Naive B cell (primary cell): ENCODE results near the gene RPL10A. TPM values are rescaled to one million over a fixed set of nuclear protein-coding genes. Genes with fewer than 3 reads are reported as not detected.

Experiments
- ATAC-seq, 2 donors: fragments of 150-1000 bp; cut with Tn5 transposase; 2 replicates each; pipeline ENCODE4 v1.10.0; 2021; ENCODE audit warnings: low read depth in 2 of 2, mild to moderate bottlenecking in 2 of 2, moderate library complexity in 2 of 2
- DNase-seq: peaks from one replicate; pipeline ENCODE4 v3.0.0; 2022
- H3K27ac Mint-ChIP-seq, 6 donors: one replicate each; pipeline ENCODE4 v1.8.0; 2020 to 2022; ENCODE audit warnings: mild to moderate bottlenecking in 6 of 6, mixed read lengths in 6 of 6, moderate library complexity in 5 of 6, inconsistent platforms in 2 of 6
- H3K27me3 Mint-ChIP-seq, 3 donors: one replicate each; pipeline ENCODE4 v1.8.0; 2021 to 2022; ENCODE audit warnings: mixed read lengths in 3 of 3, mild to moderate bottlenecking in 1 of 3
- H3K36me3 Mint-ChIP-seq, 2 donors: one replicate each; pipeline ENCODE4 v1.8.0; 2020 to 2022; ENCODE audit warnings: mixed read lengths in 2 of 2, inconsistent platforms in 1 of 2, mild to moderate bottlenecking in 1 of 2
- H3K4me1 Mint-ChIP-seq, 3 donors: one replicate each; pipeline ENCODE4 v1.8.0; 2020 to 2022; ENCODE audit warnings: mixed read lengths in 3 of 3, inconsistent platforms in 1 of 3, mild to moderate bottlenecking in 1 of 3, moderate library complexity in 1 of 3
- H3K4me3 Mint-ChIP-seq, 8 donors: one replicate each; pipeline ENCODE4 v1.8.0; 2020 to 2022; ENCODE audit warnings: mild to moderate bottlenecking in 8 of 8, mixed read lengths in 8 of 8, moderate library complexity in 8 of 8, inconsistent platforms in 2 of 8
- H3K9me3 Mint-ChIP-seq, 7 donors: one replicate each; pipeline ENCODE4 v1.8.0; 2020 to 2022; ENCODE audit warnings: mixed read lengths in 7 of 7, mild to moderate bottlenecking in 5 of 7, inconsistent platforms in 2 of 7, moderate library complexity in 1 of 7
- polyA plus RNA-seq, 6 donors: library from polyadenylated mRNA; unstranded; fragments of 300-500 nt; fragmentation: Illumina TruSeq; gene quantifications; one replicate each; pipeline ENCODE4 v1.2.3, GENCODE V29; 2021; ENCODE audit warnings: low read depth in 6 of 6

The RPL10A gene
- polyA plus RNA-seq, 6 donors from 2014 or later: 756 to 1,303 (median 1,016) TPM

DNA sequence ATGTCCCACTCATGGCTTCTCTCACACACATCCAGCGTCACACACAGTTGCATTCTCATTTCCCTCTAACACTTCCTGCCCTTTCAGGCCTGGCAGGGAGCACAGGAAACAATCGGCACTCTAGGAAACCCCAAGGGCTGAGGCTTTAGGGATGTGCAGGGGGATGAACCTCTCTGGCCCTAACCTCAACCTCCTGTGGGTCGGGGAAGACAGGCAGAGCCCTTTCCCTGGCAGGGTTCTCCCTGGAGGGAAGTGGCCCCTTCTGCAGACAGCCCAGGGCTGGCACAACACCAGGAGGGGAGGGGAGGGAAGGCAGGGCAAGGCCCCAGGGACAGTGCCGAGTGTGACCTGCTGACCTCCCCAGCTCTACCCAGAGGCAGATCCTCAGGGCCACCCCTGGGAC lies 26.0 kb downstream of the RPL10A start:
- H3K4me1 Mint-ChIP-seq: peaks cover 21 to 32% (median 23%) of the 10 kb centered on the region in 3 donors
- H3K27ac Mint-ChIP-seq: no peak overlapping the region
- peak; percentile 7 to 10 for ATAC-seq
- H3K36me3 Mint-ChIP-seq: no peaks in the 10 kb centered on the region
- H3K4me3 Mint-ChIP-seq: peak overlapping the region in 3 of 8 donors; percentile 6 to 69 (median 20)
- DNase-seq: no peak
- no peaks in the 10 kb centered on the region for H3K9me3 Mint-ChIP-seq
- H3K27me3 Mint-ChIP-seq: peaks cover 12 to 42% (median 30%) of the 10 kb centered on the region in 3 donors

DNA sequence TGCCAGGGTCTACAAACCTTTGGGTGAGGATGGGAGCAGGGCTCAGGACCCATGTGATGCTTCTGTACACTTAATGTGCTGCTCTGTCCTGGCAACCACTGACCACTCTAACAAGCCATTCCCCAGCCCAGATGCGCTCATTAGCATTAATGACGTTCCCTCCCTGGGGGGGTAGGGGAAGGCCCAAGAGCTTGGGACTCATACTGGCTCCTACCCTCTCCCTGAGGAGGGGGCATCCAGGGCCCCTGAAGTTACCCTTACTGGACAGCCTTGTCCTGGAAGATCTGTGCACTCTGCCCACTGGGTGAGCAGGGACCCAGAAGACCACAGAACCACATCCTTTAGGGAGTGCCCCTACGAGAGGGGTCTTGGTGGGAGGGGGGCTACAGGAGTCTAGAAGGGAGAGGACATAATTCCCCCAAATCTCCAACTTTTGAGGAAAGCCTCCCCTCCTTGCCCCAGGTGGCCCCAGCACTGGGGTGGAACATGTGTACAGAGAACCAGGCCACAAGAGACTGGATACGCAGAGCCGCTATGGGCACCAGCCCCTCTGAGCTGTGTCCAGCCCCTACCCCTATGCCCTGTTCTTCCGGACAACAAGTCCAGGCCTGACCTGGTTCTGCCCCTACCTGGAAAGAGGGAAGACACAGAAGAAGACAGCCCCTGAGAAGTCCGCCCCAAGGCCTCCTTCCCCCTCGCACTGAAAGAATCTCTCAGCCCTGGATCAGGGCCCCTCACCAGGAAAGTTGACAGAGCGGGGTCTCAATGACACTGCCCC lies 27.2 kb downstream of the RPL10A start:
- peaks cover 21 to 32% (median 23%) of the 10 kb centered on the region in 3 donors for H3K4me1 Mint-ChIP-seq
- no peaks in the 10 kb centered on the region for H3K36me3 Mint-ChIP-seq
- DNase-seq (no peak), ATAC-seq (no peak)
- H3K27me3 Mint-ChIP-seq: peaks cover 24 to 52% (median 41%) of the 10 kb centered on the region in 3 donors
- peak overlapping the region in 1 of 6 donors; percentile 15 for H3K27ac Mint-ChIP-seq
- H3K4me3 Mint-ChIP-seq: peak overlapping the region; percentile 66 to 90 (median 84)
- no peaks in the 10 kb centered on the region for H3K9me3 Mint-ChIP-seq

DNA sequence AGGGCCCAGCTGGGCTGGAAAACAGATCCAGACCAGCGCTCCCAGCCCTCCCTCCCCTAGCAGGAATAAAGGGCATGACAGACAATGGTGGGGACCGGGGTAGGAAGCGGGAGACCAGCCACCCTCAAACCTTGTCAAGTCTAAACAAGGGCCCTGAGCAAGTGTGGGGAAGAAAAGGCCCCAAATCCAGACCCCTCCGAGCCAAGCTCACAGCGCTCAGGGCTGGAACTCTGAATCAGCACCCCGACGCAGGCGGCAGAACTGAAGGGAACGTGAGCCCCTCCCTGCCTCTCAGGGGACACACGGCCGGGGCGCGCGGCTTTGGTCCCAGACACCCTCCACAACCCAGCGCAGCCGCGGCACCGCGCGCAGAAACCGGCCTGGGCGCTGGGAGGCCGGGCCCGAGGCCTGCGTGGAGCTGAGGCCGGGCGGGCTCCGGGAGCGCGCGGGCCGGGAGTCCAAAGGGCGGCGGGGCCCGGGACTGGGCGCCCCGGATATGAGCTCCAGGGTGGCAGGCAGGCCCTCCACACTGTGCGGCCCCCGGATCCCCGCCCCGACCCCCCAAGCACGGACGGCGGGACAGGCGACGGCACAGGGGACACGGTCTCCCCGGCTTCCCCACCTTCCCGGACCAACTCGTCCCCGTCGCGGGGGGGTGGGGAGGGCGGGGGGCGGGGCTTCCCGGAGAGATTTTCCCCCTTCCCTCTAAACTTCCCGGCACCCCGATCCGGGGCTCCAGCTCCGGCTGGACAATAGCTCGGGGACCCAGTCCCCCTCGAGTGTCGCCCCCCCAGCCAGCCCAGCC lies 28.0 kb downstream of the RPL10A start:
- Mint-ChIP-seq H3K27ac (no peak overlapping the region), H3K27me3 (peaks cover 32 to 52% (median 41%) of the 10 kb centered on the region in 3 donors), H3K36me3 (no peaks in the 10 kb centered on the region), H3K4me1 (peaks cover 21 to 32% (median 23%) of the 10 kb centered on the region in 3 donors), H3K9me3 (no peaks in the 10 kb centered on the region), H3K4me3 (peak overlapping the region; percentile 66 to 90 (median 84))
- DNase-seq: no peak
- ATAC-seq: no peak

DNA sequence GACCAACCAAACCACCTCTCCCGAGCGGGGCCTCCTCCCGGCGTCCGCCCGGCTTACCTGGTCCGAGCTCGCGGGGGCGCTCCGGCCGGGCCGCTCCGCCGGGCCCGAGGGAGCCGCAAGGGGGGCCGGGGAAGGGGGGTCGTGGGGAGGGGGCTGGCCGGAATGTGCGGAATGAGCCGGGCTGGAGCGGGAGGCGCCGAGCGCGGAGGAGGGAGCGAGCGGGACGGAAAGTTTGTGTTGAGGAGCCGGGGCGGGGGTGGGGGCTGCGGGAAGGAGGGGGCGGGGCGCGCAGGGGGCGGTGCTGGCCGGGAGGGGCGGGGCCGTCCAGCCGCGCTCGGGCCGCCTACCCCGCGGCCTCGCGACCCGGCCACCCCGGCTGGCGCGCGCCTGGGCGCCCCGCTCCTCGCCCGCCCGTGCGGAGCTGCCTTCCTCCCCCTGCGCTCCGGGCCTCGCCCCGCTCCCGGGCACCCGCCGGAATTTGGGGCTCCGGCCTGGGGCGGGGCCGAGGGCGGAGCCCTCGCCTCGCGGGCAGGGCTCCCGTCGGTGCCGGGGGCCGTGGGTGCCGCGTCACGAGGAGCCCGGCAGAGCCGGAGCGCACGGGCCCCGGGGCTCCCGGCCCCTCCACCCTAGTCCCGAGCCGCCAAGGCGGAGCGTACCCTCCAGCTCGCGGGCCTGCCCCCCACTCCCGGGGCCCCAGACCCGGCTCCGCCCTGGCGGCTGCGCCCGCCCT lies 28.8 kb downstream of the RPL10A start, which contains the start of gene TEAD3:
Gene TEAD3 (minus strand): TSS at position 239 of the 730 bp plus-strand sequence.
- H3K27me3 Mint-ChIP-seq: peaks cover 37 to 56% (median 47%) of the 10 kb centered on the region in 3 donors
- H3K9me3 Mint-ChIP-seq: no peaks in the 10 kb centered on the region
- H3K36me3 Mint-ChIP-seq: no peaks in the 10 kb centered on the region
- peak; percentile 71 to 72 for ATAC-seq
- peaks cover 21 to 32% (median 23%) of the 10 kb centered on the region in 3 donors for H3K4me1 Mint-ChIP-seq
- H3K4me3 Mint-ChIP-seq: peak within 1 kb of the TSS; percentile 70 to 90 (median 84)
- DNase-seq: peak; percentile 62
- H3K27ac Mint-ChIP-seq: peak within 1 kb of the TSS in 1 of 6 donors; percentile 50

DNA sequence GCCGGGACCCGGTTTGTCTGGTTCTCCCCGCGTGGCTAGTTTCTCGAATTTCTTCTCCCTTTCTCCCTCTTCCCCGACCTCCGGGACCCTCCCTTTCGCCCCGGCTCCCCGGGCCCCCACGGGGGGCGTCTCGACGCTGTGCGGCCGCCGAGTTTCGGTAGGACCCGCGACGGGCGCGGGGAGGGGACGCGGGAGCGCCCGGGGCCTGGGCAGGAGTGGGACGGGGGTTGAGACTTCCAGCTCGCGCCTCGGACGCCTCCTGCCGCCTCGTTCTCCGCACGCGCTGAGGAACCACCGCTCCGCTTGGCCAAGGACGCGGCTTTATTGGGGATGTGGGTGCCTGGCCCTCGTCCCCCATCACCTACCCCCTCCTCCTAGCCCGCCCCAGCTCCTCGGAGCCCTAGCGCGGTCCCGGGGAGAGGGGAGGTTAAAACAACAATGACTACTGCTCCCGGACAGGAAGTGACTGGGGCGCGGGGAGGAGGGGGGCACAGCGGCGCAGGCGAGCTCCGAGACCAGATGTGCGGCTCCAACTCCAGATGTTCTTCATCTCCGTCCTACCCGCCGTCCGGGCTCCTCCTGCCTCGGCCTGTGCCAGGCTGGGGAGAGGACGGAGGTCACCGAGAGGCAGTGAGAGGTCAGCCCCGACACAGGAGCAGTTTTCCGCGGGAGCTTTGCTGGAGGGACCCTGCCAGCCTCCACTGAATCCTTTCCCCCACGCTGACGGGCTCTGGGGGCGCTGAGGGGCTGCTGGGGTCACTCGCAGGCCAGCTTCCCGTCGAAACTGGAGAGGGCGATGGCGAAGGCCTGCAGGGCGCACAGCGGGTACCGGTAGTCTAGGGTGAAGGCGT lies 29.6 kb downstream of the RPL10A start:
- Mint-ChIP-seq H3K27me3 (peaks cover 40 to 56% (median 45%) of the 10 kb centered on the region in 3 donors), H3K4me1 (peaks cover 16 to 30% (median 20%) of the 10 kb centered on the region in 3 donors), H3K36me3 (no peaks in the 10 kb centered on the region), H3K27ac (peak overlapping the region in 2 of 6 donors; percentile 49 to 77), H3K9me3 (no peaks in the 10 kb centered on the region), H3K4me3 (peak overlapping the region; percentile 70 to 90 (median 80))
- ATAC-seq (peak; percentile 27 to 34), DNase-seq (peak; percentile 20)

DNA sequence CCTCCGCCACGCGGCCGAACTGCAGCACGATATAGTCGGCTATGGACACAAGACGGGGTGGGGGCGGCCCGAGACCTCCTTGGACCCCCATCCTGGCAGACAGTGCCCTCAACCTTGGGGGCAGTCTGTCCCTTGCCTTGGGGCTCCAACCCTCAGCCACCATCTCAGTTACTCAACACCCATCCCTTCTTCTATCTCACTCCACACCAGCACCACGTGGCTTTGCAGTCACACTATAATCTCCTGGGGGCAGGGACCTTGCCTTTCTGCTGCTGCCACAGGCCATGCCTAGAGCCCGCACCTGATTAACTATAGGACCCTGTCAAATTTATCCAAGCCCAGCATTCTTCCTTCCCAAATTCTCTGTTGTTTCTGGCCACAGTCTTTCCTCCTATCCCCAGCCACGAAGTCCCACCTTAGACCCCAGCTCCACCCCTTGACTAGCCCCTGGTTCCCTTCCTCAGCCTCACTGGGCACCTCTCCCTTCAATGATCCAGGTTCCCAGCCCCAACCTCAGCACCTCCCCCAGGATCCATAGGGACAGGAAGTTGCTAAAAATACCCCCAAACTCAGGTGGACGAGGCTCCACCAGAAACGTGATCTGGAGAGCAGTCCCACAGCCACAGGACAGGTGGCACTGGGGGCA lies 30.3 kb downstream of the RPL10A start:
- H3K27ac Mint-ChIP-seq: peak overlapping the region in 3 of 6 donors; percentile 49 to 77 (median 67)
- no peaks in the 10 kb centered on the region for H3K36me3 Mint-ChIP-seq
- peaks cover 14 to 25% (median 19%) of the 10 kb centered on the region in 3 donors for H3K4me1 Mint-ChIP-seq
- DNase-seq (no peak), ATAC-seq (no peak)
- peaks cover 42 to 57% (median 45%) of the 10 kb centered on the region in 3 donors for H3K27me3 Mint-ChIP-seq
- H3K4me3 Mint-ChIP-seq: peak overlapping the region; percentile 69 to 90 (median 78)
- H3K9me3 Mint-ChIP-seq: no peaks in the 10 kb centered on the region

DNA sequence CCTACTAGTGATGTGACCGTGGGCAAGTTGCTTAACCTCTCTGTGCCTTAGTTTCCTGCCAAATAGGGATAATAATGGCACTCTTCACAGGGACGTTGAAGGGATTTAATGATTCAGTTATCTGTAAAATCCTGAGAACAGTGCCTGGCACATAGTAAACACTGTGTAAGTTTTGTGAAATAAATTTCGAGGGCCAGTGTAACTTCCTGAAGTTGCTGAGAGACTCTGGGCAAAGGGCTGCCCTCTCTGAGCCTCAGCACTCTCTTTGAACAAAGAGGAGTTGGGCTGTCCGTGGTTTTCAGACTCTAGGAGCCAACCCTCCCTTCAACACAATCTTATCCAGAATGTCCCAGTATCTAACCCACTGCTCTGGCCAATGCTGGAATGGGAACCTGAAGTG lies 31.2 kb downstream of the RPL10A start:
- peaks cover 40 to 61% (median 42%) of the 10 kb centered on the region in 3 donors for H3K27me3 Mint-ChIP-seq
- ATAC-seq (no peak), DNase-seq (no peak)
- H3K4me1 Mint-ChIP-seq: peaks cover 9 to 19% (median 14%) of the 10 kb centered on the region in 3 donors
- H3K36me3 Mint-ChIP-seq: no peaks in the 10 kb centered on the region
- peak overlapping the region in 3 of 8 donors; percentile 77 to 87 (median 77) for H3K4me3 Mint-ChIP-seq
- no peak overlapping the region for H3K27ac Mint-ChIP-seq
- H3K9me3 Mint-ChIP-seq: no peaks in the 10 kb centered on the region

DNA sequence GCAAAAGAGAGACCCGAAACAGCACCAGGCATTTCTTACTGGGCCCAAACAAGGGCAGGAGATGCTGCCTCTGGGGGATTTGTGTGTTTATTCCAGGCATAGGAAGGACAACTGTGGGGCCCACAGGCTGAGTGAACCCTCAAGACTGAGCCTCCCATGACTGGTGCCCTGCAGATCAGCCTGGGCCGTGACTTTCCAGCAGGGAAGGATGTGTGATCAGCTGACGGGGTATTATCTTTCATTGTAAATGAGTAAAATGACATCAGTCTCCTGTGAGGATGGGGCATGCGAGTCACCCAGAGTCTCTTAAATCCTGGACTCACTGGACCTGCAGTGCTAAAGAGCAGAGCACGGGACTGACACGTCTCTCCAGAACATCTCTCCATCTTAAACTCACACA lies 32.6 kb downstream of the RPL10A start:
- H3K9me3 Mint-ChIP-seq: no peaks in the 10 kb centered on the region
- peak overlapping the region in 2 of 8 donors; percentile 30 to 87 for H3K4me3 Mint-ChIP-seq
- peaks cover 42 to 63% (median 45%) of the 10 kb centered on the region in 3 donors for H3K27me3 Mint-ChIP-seq
- H3K36me3 Mint-ChIP-seq: no peaks in the 10 kb centered on the region
- peak overlapping the region in 1 of 6 donors; percentile 75 for H3K27ac Mint-ChIP-seq
- H3K4me1 Mint-ChIP-seq: peaks cover 9 to 11% (median 11%) of the 10 kb centered on the region in 3 donors
- no peak for DNase-seq
- ATAC-seq: no peak

DNA sequence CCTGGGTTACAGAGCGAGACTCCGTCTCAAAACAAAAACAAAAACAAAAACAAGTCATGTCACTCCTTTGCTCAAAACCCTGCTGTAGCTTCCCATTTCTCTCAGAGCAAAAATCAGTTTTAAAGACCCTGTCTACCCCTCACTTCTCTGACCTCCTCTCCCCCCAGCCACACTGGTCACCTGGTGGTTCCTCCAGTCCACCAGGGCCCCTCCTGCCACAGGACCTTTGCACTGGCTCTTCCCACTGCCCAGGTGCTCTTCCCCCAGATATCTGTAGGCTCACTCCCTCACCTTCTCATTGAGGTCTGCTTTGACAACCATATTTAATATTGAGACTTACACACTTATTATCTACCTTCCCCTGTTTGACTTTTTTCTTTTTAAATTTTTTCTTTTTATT lies 33.6 kb downstream of the RPL10A start:
- Mint-ChIP-seq H3K36me3 (no peaks in the 10 kb centered on the region), H3K4me3 (no peak overlapping the region), H3K27ac (peak overlapping the region in 1 of 6 donors; percentile 43), H3K4me1 (peaks cover 9 to 11% (median 11%) of the 10 kb centered on the region in 3 donors), H3K9me3 (no peaks in the 10 kb centered on the region), H3K27me3 (peaks cover 50 to 60% (median 51%) of the 10 kb centered on the region in 3 donors)
- ATAC-seq (no peak), DNase-seq (no peak)

DNA sequence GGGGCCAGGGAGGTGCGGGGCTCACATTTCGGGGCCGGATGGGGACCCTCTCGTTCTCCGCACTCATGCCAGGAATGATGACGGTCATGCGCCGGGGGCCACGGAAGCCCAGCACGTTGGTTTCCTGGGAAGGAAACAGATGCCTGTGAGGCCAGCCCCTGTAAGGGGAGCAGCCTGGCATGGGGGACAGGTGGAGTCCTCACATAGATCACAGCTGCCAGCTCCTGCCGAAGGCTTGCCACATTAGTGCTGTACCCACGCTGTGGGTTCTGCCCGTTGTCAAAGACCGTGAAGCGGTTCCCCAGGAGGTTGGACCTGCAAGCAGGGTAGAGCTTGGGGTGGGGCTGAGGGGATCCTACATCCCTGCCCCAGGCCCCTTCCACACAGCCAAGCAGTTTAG lies 35.3 kb downstream of the RPL10A start:
- peak overlapping the region in 1 of 8 donors; percentile 15 for H3K4me3 Mint-ChIP-seq
- no peak for DNase-seq
- H3K36me3 Mint-ChIP-seq: no peaks in the 10 kb centered on the region
- peaks cover 46 to 60% (median 55%) of the 10 kb centered on the region in 3 donors for H3K27me3 Mint-ChIP-seq
- H3K4me1 Mint-ChIP-seq: peaks cover 3 to 5% (median 4%) of the 10 kb centered on the region in 3 donors
- ATAC-seq: no peak
- peaks cover 0 to 4% (median 0%) of the 10 kb centered on the region in 7 donors for H3K9me3 Mint-ChIP-seq
- H3K27ac Mint-ChIP-seq: no peak overlapping the region

DNA sequence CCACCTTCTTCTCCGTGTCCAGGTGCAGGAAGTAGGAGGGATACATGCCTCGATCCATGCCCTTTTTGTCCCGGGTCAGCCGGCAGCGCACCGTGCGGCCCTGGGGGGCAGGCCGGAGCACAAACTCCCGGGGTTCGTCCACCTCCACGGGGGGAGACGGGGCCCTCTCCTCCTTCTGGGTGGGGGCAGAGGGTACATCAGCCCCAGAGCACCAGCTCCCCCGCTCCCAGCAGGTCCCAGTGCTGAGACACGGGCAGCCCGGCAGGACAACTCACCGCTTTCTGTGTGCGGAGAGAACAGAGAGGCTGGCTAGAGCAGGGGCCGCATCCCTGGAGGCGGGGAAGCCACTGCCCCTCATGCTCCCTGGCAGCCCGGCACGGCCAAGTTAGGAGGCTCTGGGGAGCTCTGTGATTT lies 37.8 kb downstream of the RPL10A start:
- ATAC-seq: no peak
- H3K36me3 Mint-ChIP-seq: no peaks in the 10 kb centered on the region
- no peak overlapping the region for H3K4me3 Mint-ChIP-seq
- no peak for DNase-seq
- H3K9me3 Mint-ChIP-seq: peaks cover 0 to 4% (median 0%) of the 10 kb centered on the region in 7 donors
- H3K27me3 Mint-ChIP-seq: peaks cover 39 to 60% (median 55%) of the 10 kb centered on the region in 3 donors
- H3K27ac Mint-ChIP-seq: no peak overlapping the region
- H3K4me1 Mint-ChIP-seq: peaks cover 0 to 15% (median 4%) of the 10 kb centered on the region in 3 donors
